CD8-positive, alpha-beta memory T cell (primary cell): ENCODE results near the gene ZNF121. TPM values are rescaled to one million over a fixed set of nuclear protein-coding genes. Genes with fewer than 3 reads are reported as not detected.
"Not testable (repeated sequence)": the region's sequence is repeated elsewhere in the genome, so short reads cannot be mapped to it uniquely, and the experiment has no call there.

ENCODE experiments used
- CTCF ChIA-PET: fragments of 350-600 bp; sonication (Branson Sonifier 250); formaldehyde crosslinking; loops from one replicate; lab custom pipeline; 2021; ENCODE audit warnings: antibody characterized with exemption; lab: Charles Lee
- POLR2A ChIA-PET: fragments of 350-600 bp; sonication (Branson Sonifier 250); formaldehyde crosslinking; loops from one replicate; lab custom pipeline; 2021; ENCODE audit warnings: antibody characterized with exemption; lab: Charles Lee
- DNase-seq, 5 donors: peaks; one replicate each; pipeline versions ENCODE4 v3.0.0 to v3.0.0-alpha.2; 2020 to 2022; ENCODE audit warnings: mixed read lengths in 1 of 5
- H3K27ac ChIP-seq: one replicate; pipeline ENCODE4 v1.7.0; 2013; ENCODE audit warnings: low read depth, mild to moderate bottlenecking, low read length, moderate library complexity
- H3K27me3 ChIP-seq: 2 replicates; pipeline ENCODE4 v1.7.0; 2013; ENCODE audit warnings: low read length, mild to moderate bottlenecking; ENCODE audit not compliant: insufficient read depth, poor library complexity, severe bottlenecking
- H3K36me3 ChIP-seq: 2 replicates; pipeline ENCODE4 v1.7.0; 2013; ENCODE audit warnings: mild to moderate bottlenecking, low read length, moderate library complexity; ENCODE audit not compliant: insufficient read depth
- H3K4me1 ChIP-seq: 2 replicates; pipeline ENCODE4 v1.7.0; 2013; ENCODE audit warnings: mild to moderate bottlenecking, low read length, moderate library complexity; ENCODE audit not compliant: insufficient read depth
- H3K4me3 ChIP-seq: 2 replicates; pipeline ENCODE4 v1.7.0; 2013; ENCODE audit warnings: mild to moderate bottlenecking, low read length
- H3K9me3 ChIP-seq: 2 replicates; pipeline ENCODE4 v1.7.0; 2013; ENCODE audit warnings: mild to moderate bottlenecking, low read length
- H3K27ac Mint-ChIP-seq, 8 donors: one replicate each; pipeline ENCODE4 v1.8.0; 2020 to 2021; ENCODE audit warnings: mixed read lengths in 8 of 8, mild to moderate bottlenecking in 6 of 8, inconsistent platforms in 3 of 8, moderate library complexity in 3 of 8
- H3K27me3 Mint-ChIP-seq, 2 donors: one replicate each; pipeline ENCODE4 v1.8.0; 2020 to 2021; ENCODE audit warnings: mixed read lengths in 2 of 2, mild to moderate bottlenecking in 1 of 2, moderate library complexity in 1 of 2
- H3K36me3 Mint-ChIP-seq, 3 donors: one replicate each; pipeline ENCODE4 v1.8.0; 2020 to 2021; ENCODE audit warnings: mixed read lengths in 3 of 3, inconsistent platforms in 1 of 3, mild to moderate bottlenecking in 1 of 3
- H3K4me1 Mint-ChIP-seq, 3 donors: one replicate each; pipeline ENCODE4 v1.8.0; 2020 to 2021; ENCODE audit warnings: mixed read lengths in 3 of 3, inconsistent platforms in 1 of 3, mild to moderate bottlenecking in 1 of 3
- H3K4me3 Mint-ChIP-seq, 7 donors: one replicate each; pipeline ENCODE4 v1.8.0; 2020 to 2021; ENCODE audit warnings: mixed read lengths in 7 of 7, mild to moderate bottlenecking in 6 of 7, moderate library complexity in 4 of 7, inconsistent platforms in 2 of 7
- H3K9me3 Mint-ChIP-seq, 5 donors: one replicate each; pipeline ENCODE4 v1.8.0; 2020 to 2022; ENCODE audit warnings: mixed read lengths in 5 of 5, mild to moderate bottlenecking in 3 of 5, moderate library complexity in 2 of 5, inconsistent platforms in 1 of 5
- polyA plus RNA-seq: library from polyadenylated mRNA; unstranded; fragments of 300-500 nt; fragmentation: Illumina TruSeq; gene quantifications from one replicate; pipeline ENCODE4 v1.2.3, GENCODE V29; 2021
- total RNA-seq, 2 experiments: library from RNA; stranded (reverse); gene quantifications; one replicate each; pipeline ENCODE4 v1.2.3, GENCODE V29; 2021

Gene ZNF121
- total and polyA plus RNA-seq, 3 experiments from 2014 or later: 4.1 to 90.2 (median 87.1) TPM

- CTCF ChIA-PET: no interaction called here
- Mint-ChIP-seq H3K4me1 (peaks cover 0 to 4% (median 0%) of the 10 kb centered on the region in 3 donors), H3K27ac (no peak overlapping the region), H3K4me3 (peak overlapping the region in 1 of 7 donors; percentile 28), H3K9me3 (peaks cover 43 to 95% (median 91%) of the 10 kb centered on the region in 5 donors), H3K27me3 (no peaks in the 10 kb centered on the region), H3K36me3 (peaks cover 41 to 88% (median 78%) of the 10 kb centered on the region in 3 donors)
- no peaks in the 10 kb centered on the region for H3K27me3 ChIP-seq
- POLR2A ChIA-PET: no interaction called here
- no peak overlapping the region for H3K27ac ChIP-seq
- DNase-seq: no peak
- H3K36me3 ChIP-seq: peaks cover 56% of the 10 kb centered on the region
- no peaks in the 10 kb centered on the region for H3K4me1 ChIP-seq
- H3K4me3 ChIP-seq: peak overlapping the region; percentile 34
- H3K9me3 ChIP-seq: peaks cover 80% of the 10 kb centered on the region
Observed at GRCh38 chr19:9565900-9566705, 18.2 kb downstream of the ZNF121 start.

DNA sequence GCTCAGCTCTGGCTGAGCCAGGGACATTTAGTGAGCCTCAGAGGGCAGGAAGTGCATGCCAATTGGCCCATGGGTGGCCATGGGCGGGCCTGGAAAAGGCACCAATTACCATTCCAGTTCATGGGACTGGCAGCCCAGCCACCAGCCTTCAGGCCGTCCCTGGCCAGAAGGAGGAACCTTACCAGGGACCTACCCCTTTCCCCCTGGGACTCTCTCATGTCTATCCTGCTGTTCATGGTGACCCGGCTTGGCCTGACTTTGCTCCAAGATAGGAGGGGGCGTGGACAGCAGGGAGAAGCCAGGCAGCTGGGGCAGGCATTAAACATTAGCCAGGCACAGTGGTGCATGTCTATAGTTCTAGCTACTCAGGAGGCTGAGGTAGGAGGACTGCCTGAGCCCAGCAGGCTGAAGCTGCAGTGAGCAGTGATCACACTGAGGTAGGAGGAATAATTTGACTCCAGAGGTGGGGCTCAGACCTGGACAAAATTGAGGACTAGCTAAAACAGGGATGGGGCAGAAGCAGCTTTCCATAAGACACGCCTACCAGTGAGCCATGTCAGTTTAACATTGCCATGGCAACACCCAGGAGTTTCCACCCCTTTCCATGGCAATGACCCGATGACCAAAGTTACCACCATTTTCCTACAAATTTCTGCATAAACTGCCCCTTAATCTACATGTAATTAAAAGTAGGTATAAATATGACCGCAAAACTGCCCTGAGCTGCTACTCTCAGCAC, 31.6 kb downstream of the ZNF121 start:
- Mint-ChIP-seq H3K9me3 (peaks cover 24 to 49% (median 41%) of the 10 kb centered on the region in 5 donors), H3K4me1 (no peaks in the 10 kb centered on the region)
- POLR2A ChIA-PET: no interaction called here

GRCh38 chr19:9547870-9548269, 36.4 kb downstream of the ZNF121 start:
- Mint-ChIP-seq H3K36me3 (peaks cover 0 to 27% (median 1%) of the 10 kb centered on the region in 3 donors), H3K4me1 (no peaks in the 10 kb centered on the region), H3K27me3 (no peaks in the 10 kb centered on the region), H3K9me3 (peaks cover 18 to 31% (median 23%) of the 10 kb centered on the region in 5 donors), H3K4me3 (no peak overlapping the region), H3K27ac (no peak overlapping the region)
- no peak for DNase-seq
- H3K27me3 ChIP-seq: no peaks in the 10 kb centered on the region
- CTCF ChIA-PET: interaction anchor here (1.3 kb wide), 1 partner anchor 13 kb away, joined by 4 read pairs; no protein-coding TSS in a partner anchor
- no peak overlapping the region for H3K27ac ChIP-seq
- H3K36me3 ChIP-seq: no peaks in the 10 kb centered on the region
- no peak overlapping the region for H3K4me3 ChIP-seq
- H3K9me3 ChIP-seq: peaks cover 6% of the 10 kb centered on the region
- H3K4me1 ChIP-seq: no peaks in the 10 kb centered on the region
- POLR2A ChIA-PET: no interaction called here

More for the DNA sequence above, 31.6 kb downstream of the ZNF121 start:
- CTCF ChIA-PET: interaction anchor here (0.8 kb wide), 1 partner anchor 10 kb away, joined by 4 read pairs; no protein-coding TSS in a partner anchor
- Histone ChIP-seq H3K4me1 (no peaks in the 10 kb centered on the region), H3K9me3 (peaks cover 10% of the 10 kb centered on the region), H3K36me3 (no peaks in the 10 kb centered on the region), H3K27me3 (no peaks in the 10 kb centered on the region), H3K27ac (no peak overlapping the region), H3K4me3 (no peak overlapping the region)
- H3K27ac Mint-ChIP-seq: no peak overlapping the region
- H3K27me3 Mint-ChIP-seq: no peaks in the 10 kb centered on the region
- H3K4me3 Mint-ChIP-seq: no peak overlapping the region
- no peak for DNase-seq
- H3K36me3 Mint-ChIP-seq: peaks cover 0 to 44% (median 13%) of the 10 kb centered on the region in 3 donors

- DNase-seq, H3K27ac ChIP-seq, H3K36me3 ChIP-seq, H3K4me1 ChIP-seq, H3K4me3 ChIP-seq, H3K27me3 Mint-ChIP-seq, H3K4me3 Mint-ChIP-seq, H3K9me3 ChIP-seq, CTCF ChIA-PET, POLR2A ChIA-PET, H3K27ac Mint-ChIP-seq, H3K27me3 ChIP-seq: not testable (repeated sequence)
- Mint-ChIP-seq H3K36me3 (peaks cover 0 to 17% (median 13%) of the 10 kb centered on the region in 3 donors), H3K4me1 (peaks cover 22 to 37% (median 27%) of the 10 kb centered on the region in 3 donors), H3K9me3 (peaks cover 0 to 12% (median 7%) of the 10 kb centered on the region in 5 donors)
Observed at GRCh38 chr19:9541281-9541680, 43.0 kb downstream of the ZNF121 start.

- H3K27me3 ChIP-seq, CTCF ChIA-PET, H3K4me3 ChIP-seq, H3K9me3 ChIP-seq, POLR2A ChIA-PET, DNase-seq, H3K27me3 Mint-ChIP-seq, H3K27ac ChIP-seq, H3K4me1 ChIP-seq: not testable (repeated sequence)
- Mint-ChIP-seq H3K36me3 (peaks cover 12 to 31% (median 27%) of the 10 kb centered on the region in 3 donors), H3K4me1 (peaks cover 25 to 43% (median 33%) of the 10 kb centered on the region in 3 donors), H3K27ac (peak overlapping the region in 7 of 8 donors; percentile 25 to 99 (median 98)), H3K4me3 (peak overlapping the region; percentile 7 to 99 (median 98)), H3K9me3 (peaks cover 0 to 19% (median 8%) of the 10 kb centered on the region in 5 donors)
- H3K36me3 ChIP-seq: peaks cover 17% of the 10 kb centered on the region
Observed at GRCh38 chr19:9539921-9540320, 44.4 kb downstream of the ZNF121 start.

GRCh38 chr19:9539201-9539600, 45.1 kb downstream of the ZNF121 start:
- peaks cover 25 to 43% (median 33%) of the 10 kb centered on the region in 3 donors for H3K4me1 Mint-ChIP-seq
- H3K9me3 Mint-ChIP-seq: peaks cover 2 to 22% (median 8%) of the 10 kb centered on the region in 5 donors
- H3K27ac Mint-ChIP-seq: peak overlapping the region; percentile 25 to 100 (median 99)
- Histone ChIP-seq H3K36me3 (peaks cover 21% of the 10 kb centered on the region), H3K4me3 (peak overlapping the region; percentile 98), H3K27ac (peak overlapping the region; percentile 96)
- H3K27me3 ChIP-seq, CTCF ChIA-PET, DNase-seq, H3K27me3 Mint-ChIP-seq, POLR2A ChIA-PET, H3K4me1 ChIP-seq, H3K9me3 ChIP-seq: not testable (repeated sequence)
- H3K4me3 Mint-ChIP-seq: peak overlapping the region; percentile 95 to 99 (median 98)
- H3K36me3 Mint-ChIP-seq: peaks cover 15 to 38% (median 34%) of the 10 kb centered on the region in 3 donors

DNA sequence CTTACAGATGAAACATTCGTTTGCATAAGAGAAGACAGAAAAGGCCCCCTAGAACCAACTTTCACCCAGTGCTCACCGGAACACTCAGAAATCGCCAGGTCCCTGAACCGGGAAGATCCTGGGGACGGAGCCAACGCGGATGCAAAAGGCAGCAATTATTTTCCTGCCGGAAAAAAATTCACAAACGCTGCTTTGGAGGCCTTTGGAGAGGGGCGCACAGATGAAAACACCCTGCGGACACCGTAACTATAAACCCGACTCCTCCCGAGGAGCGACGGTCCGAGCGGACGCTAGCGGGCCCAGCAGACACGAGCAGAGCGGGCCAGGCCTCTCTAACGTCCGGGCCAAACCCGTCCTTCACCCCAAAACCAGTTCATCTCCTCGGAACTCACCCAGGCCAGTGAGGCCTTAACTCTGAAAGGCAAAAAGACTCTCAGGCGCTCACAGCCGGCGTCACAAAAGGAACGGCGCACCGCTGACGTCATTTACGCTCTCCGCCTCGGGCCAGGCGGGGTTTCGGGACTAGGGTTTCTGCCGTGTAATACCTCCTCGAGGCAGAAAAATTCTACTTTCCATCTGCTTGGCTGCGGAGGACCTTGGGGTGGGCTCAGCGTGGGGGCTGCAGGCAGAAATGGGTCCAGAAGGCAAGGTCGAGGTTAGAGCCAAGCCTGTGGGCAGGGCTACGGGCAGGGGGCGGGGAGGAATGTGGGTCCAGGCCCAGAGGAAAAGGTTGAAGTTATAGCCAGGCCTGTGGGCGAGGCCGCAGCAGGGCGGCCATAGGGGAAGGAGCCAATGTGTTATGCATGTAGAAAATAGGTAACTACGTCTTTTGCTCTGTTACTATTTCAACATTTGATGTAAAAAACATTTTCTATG, 45.9 kb downstream of the ZNF121 start, which contains the start of gene ZNF426:
TSS of gene ZNF426 (minus strand) at position 463 of the 876 bp plus-strand sequence. CDS start 2,413 bp downstream, outside the sequence.
- H3K36me3 Mint-ChIP-seq: peaks cover 23 to 46% (median 42%) of the 10 kb centered on the region in 3 donors
- H3K4me1 Mint-ChIP-seq: peaks cover 25 to 43% (median 33%) of the 10 kb centered on the region in 3 donors
- peaks cover 29% of the 10 kb centered on the region for H3K36me3 ChIP-seq
- H3K27ac Mint-ChIP-seq: peak within 1 kb of the TSS; percentile 70 to 100 (median 99)
- peak within 1 kb of the TSS; percentile 95 to 99 (median 98) for H3K4me3 Mint-ChIP-seq
- peak within 1 kb of the TSS; percentile 98 for H3K4me3 ChIP-seq
- ChIA-PET POLR2A (no interaction called here), CTCF (no interaction called here)
- peaks cover 0 to 2% of the 10 kb centered on the region in 2 donors for H3K27me3 Mint-ChIP-seq
- peak; percentile 66 to 90 (median 79) for DNase-seq
- H3K9me3 ChIP-seq: peaks cover 4% of the 10 kb centered on the region
- peaks cover 6 to 30% (median 12%) of the 10 kb centered on the region in 5 donors for H3K9me3 Mint-ChIP-seq
- no peaks in the 10 kb centered on the region for H3K27me3 ChIP-seq
- H3K27ac ChIP-seq: peak within 1 kb of the TSS; percentile 96
- peaks cover 9% of the 10 kb centered on the region for H3K4me1 ChIP-seq
